ENCODE data around the gene MARCHF2.
"Not testable (repeated sequence)": the region's sequence is repeated elsewhere in the genome, so short reads cannot be mapped to it uniquely, and the experiment has no call there.

Gene MARCHF2

GRCh38 chr19:8370176-8371010 is 42.7 kb upstream of the MARCHF2 start:
- no peak overlapping the region for H3K4me3 ChIP-seq (ENCODE audit: low read depth, low read length)
- in situ Hi-C loops (cut with HindIII; ENCODE audit: low sequenced_read_pairs), result loop anchor here (5.0 to 10.0 kb wide), 2 partner anchors 77 to 114 kb away; no protein-coding TSS in a partner anchor
- no peak for DNase-seq (ENCODE audit: low read depth)
- no peak for TF ChIP-seq CTCF (IDR thresholded peaks at IDR 0.05; ENCODE audit: low read depth, low read length, missing control alignments)

GRCh38 chr19:8371011-8371804 is 41.9 kb upstream of the MARCHF2 start:
- no peak for TF ChIP-seq CTCF (IDR thresholded peaks at IDR 0.05; ENCODE audit: low read depth, low read length, missing control alignments)
- no peak overlapping the region for H3K4me3 ChIP-seq (ENCODE audit: low read depth, low read length)
- in situ Hi-C loops (cut with HindIII; ENCODE audit: low sequenced_read_pairs), result loop anchor here (5.0 to 10.0 kb wide), 2 partner anchors 76 to 114 kb away; no protein-coding TSS in a partner anchor
- DNase-seq (ENCODE audit: low read depth), result no peak

- no peak for TF ChIP-seq CTCF (IDR thresholded peaks at IDR 0.05; ENCODE audit: low read depth, low read length, missing control alignments)
- in situ Hi-C loops (cut with HindIII; ENCODE audit: low sequenced_read_pairs), result loop anchor here (5.0 to 10.0 kb wide), 2 partner anchors 73 to 111 kb away; no protein-coding TSS in a partner anchor
Observed at GRCh38 chr19:8373867-8374813, 39.0 kb upstream of the MARCHF2 start.

GRCh38 chr19:8375766-8376165 is 37.3 kb upstream of the MARCHF2 start:
- in situ Hi-C loops (cut with HindIII; ENCODE audit: low sequenced_read_pairs), result loop anchor here (10.0 kb wide), 1 partner anchor 109 kb away; no protein-coding TSS in a partner anchor
- DNase-seq (ENCODE audit: low read depth); H3K4me3 ChIP-seq (ENCODE audit: low read depth, low read length): not testable (repeated sequence)

More at GRCh38 chr19:8373867-8374813, 39.0 kb upstream of the MARCHF2 start:
- no peak overlapping the region for H3K4me3 ChIP-seq (ENCODE audit: low read depth, low read length)
- DNase-seq (ENCODE audit: low read depth), result no peak

- DNase-seq (ENCODE audit: low read depth), result not testable (repeated sequence)
- in situ Hi-C loops (cut with HindIII; ENCODE audit: low sequenced_read_pairs), result loop anchor here (10.0 kb wide), 1 partner anchor 108 kb away; no protein-coding TSS in a partner anchor
Observed at GRCh38 chr19:8376373-8376974, 36.6 kb upstream of the MARCHF2 start.

GRCh38 chr19:8377598-8377997 is 35.5 kb upstream of the MARCHF2 start:
- no peak for DNase-seq (ENCODE audit: low read depth)
- no peak overlapping the region for H3K4me3 ChIP-seq (ENCODE audit: low read depth, low read length)
- no peak for TF ChIP-seq CTCF (IDR thresholded peaks at IDR 0.05; ENCODE audit: low read depth, low read length, missing control alignments)
- in situ Hi-C loops (cut with HindIII; ENCODE audit: low sequenced_read_pairs), result loop anchor here (10.0 kb wide), 1 partner anchor 107 kb away; no protein-coding TSS in a partner anchor

More at GRCh38 chr19:8376373-8376974, 36.6 kb upstream of the MARCHF2 start:
- H3K4me3 ChIP-seq (ENCODE audit: low read depth, low read length), result not testable (repeated sequence)

- not testable (repeated sequence) for H3K4me3 ChIP-seq (ENCODE audit: low read depth, low read length); DNase-seq (ENCODE audit: low read depth)
- in situ Hi-C loops (cut with HindIII; ENCODE audit: low sequenced_read_pairs), result loop anchor here (10.0 kb wide), 1 partner anchor 105 kb away; no protein-coding TSS in a partner anchor
Observed at GRCh38 chr19:8379156-8379891, 33.8 kb upstream of the MARCHF2 start.

- in situ Hi-C loops (cut with HindIII; ENCODE audit: low sequenced_read_pairs); H3K4me3 ChIP-seq (ENCODE audit: low read depth, low read length); DNase-seq (ENCODE audit: low read depth): not testable (repeated sequence)
Observed at GRCh38 chr19:8384569-8384968, 28.5 kb upstream of the MARCHF2 start.

GRCh38 chr19:8385103-8385502 is 28.0 kb upstream of the MARCHF2 start:
- in situ Hi-C loops (cut with HindIII; ENCODE audit: low sequenced_read_pairs); H3K4me3 ChIP-seq (ENCODE audit: low read depth, low read length); DNase-seq (ENCODE audit: low read depth): not testable (repeated sequence)

- in situ Hi-C loops (cut with HindIII; ENCODE audit: low sequenced_read_pairs); DNase-seq (ENCODE audit: low read depth); H3K4me3 ChIP-seq (ENCODE audit: low read depth, low read length): not testable (repeated sequence)
Observed at GRCh38 chr19:8385566-8385965, 27.5 kb upstream of the MARCHF2 start.
